Measurements from ENCODE around the gene SIM1. TPM values are rescaled to one million over a fixed set of nuclear protein-coding genes. Genes with fewer than 3 reads are reported as not detected.

The SIM1 gene
- total and polyA plus RNA-seq, 4 donors, result 0.36 to 1.2 (median 0.54) TPM

DNA sequence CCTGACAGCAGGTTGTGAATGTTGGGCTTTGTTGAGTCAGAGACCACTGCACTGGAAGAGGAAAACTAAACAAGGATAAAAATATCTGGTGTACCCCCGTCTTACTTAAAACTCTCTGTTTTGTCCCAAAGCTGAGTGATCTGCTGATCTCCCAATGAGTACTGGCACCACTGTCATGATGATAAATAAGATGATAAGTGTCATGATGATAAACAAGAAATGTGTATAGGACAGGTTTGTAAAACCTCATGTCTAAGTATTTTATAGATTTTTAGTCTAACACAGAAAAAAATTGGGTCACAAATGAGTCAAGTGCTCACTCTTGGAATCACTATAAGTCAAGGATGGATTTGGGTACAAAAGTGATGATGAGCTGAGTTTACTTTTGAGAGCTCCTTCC, 8.5 kb upstream of the SIM1 start:
- DNase-seq (ENCODE audit: low read depth in 4 of 6, low spot score in 6 of 6), result no peak
- Histone ChIP-seq H3K9me3 (ENCODE audit: control insufficient read depth, insufficient read depth, low read length) (peaks cover 5% of the 10 kb centered on the region), H3K4me1 (ENCODE audit: control insufficient read depth, insufficient read depth, low read length) (peaks cover 5% of the 10 kb centered on the region), H3K27me3 (ENCODE audit: control insufficient read depth, insufficient read depth, low read length) (peaks cover 65% of the 10 kb centered on the region), H3K4me3 (ENCODE audit: low read depth, low read length) (no peak overlapping the region), H3K36me3 (ENCODE audit: control insufficient read depth, insufficient read depth, low read length) (no peaks in the 10 kb centered on the region), H3K27ac (ENCODE audit: low read depth, low read length) (no peak overlapping the region)
- WGBS (ENCODE audit: insufficient coverage), result no CpG with 5 or more reads among the region's 1 CpG

GRCh38 chr6:100472674-100473073, 8.0 kb upstream of the SIM1 start:
- Histone ChIP-seq H3K4me1 (ENCODE audit: control insufficient read depth, insufficient read depth, low read length) (peaks cover 8% of the 10 kb centered on the region), H3K27me3 (ENCODE audit: control insufficient read depth, insufficient read depth, low read length) (peaks cover 70% of the 10 kb centered on the region), H3K4me3 (ENCODE audit: low read depth, low read length) (no peak overlapping the region), H3K9me3 (ENCODE audit: control insufficient read depth, insufficient read depth, low read length) (peaks cover 5% of the 10 kb centered on the region), H3K36me3 (ENCODE audit: control insufficient read depth, insufficient read depth, low read length) (no peaks in the 10 kb centered on the region), H3K27ac (ENCODE audit: low read depth, low read length) (no peak overlapping the region)
- DNase-seq (ENCODE audit: low read depth in 4 of 6, low spot score in 6 of 6), result no peak
- WGBS (ENCODE audit: insufficient coverage), result 22% methylated on average over 2 of the region's 3 CpGs

DNA sequence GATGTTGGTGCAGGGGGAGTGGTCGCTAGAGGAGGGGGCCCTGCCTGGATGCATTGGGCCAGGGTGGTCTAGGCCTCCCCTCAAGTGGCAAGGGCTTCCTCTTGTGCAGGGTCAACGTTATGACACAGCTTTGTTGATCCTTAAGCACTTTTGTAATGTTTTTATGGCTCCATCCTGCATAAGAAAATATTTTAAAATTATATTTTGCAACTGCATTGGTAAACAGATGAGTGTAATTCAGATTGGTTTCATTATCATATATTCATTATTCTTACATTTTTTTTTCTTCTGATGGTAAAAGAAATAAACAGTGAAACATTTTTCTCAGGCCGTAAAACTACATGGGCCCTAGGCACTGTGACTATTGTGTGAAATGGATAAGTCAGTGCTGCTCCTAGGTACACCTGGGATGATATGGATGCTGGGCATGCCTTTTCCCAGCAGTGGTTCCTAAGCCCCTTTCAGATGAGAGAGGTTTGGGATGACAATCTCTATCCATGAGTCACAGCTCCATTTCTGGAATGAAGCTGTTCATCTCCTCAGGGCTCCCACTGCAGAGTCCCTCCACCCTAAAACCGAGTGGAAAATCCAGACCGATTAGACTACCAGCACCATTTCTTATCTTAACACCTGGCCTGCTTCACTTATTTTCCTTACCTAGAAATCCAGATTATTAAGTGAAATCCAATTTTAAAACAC, 5.8 kb upstream of the SIM1 start:
- no peak overlapping the region for H3K27ac ChIP-seq (ENCODE audit: low read depth, low read length)
- no peaks in the 10 kb centered on the region for H3K36me3 ChIP-seq (ENCODE audit: control insufficient read depth, insufficient read depth, low read length)
- peaks cover 3% of the 10 kb centered on the region for H3K9me3 ChIP-seq (ENCODE audit: control insufficient read depth, insufficient read depth, low read length)
- WGBS (ENCODE audit: insufficient coverage), result 72% methylated on average over 2 of the region's 5 CpGs
- no peak overlapping the region for H3K4me3 ChIP-seq (ENCODE audit: low read depth, low read length)
- H3K4me1 ChIP-seq (ENCODE audit: control insufficient read depth, insufficient read depth, low read length), result peaks cover 17% of the 10 kb centered on the region
- DNase-seq (ENCODE audit: low read depth in 4 of 6, low spot score in 6 of 6), result no peak
- H3K27me3 ChIP-seq (ENCODE audit: control insufficient read depth, insufficient read depth, low read length), result peaks cover 87% of the 10 kb centered on the region

DNA sequence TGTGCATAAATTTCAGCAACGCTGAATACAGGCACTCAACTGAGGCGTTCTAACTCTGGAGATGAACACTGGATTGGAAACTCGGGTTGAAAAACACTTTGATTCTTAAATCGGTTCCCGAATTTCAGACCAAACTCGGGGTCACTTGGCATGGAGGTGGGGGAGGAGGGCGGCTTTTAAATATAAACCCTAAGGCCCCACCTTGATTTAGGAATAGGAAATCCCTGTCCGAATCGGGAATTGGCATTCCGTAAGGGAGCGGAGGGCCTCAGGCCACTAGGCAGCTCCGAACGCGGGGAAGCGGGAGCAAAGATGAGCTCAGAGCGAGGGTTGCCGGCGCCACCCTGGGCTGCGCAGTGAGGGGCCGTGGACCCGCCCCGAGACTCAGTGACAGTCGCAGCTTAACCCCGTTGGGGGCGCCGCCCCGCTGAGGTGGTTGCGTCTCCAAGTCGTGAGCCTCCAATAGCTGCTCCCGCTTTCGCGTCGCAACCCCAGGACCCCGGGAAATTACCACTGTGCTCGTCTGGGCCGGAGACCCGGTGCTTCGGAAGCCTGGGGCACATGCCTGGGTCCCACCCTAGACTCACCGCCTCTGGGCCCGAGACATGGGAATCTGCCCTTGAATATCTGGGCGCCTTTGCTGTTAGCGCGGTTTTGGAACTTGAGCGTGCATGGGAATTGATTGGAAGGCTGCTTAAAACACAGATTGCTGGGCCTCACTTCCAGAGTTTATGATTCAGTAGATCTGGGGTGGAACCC, 4.6 kb upstream of the SIM1 start:
- Histone ChIP-seq H3K36me3 (ENCODE audit: control insufficient read depth, insufficient read depth, low read length) (no peaks in the 10 kb centered on the region), H3K27me3 (ENCODE audit: control insufficient read depth, insufficient read depth, low read length) (peaks cover 97% of the 10 kb centered on the region), H3K4me3 (ENCODE audit: low read depth, low read length) (no peak overlapping the region), H3K4me1 (ENCODE audit: control insufficient read depth, insufficient read depth, low read length) (peaks cover 28% of the 10 kb centered on the region), H3K27ac (ENCODE audit: low read depth, low read length) (no peak overlapping the region), H3K9me3 (ENCODE audit: control insufficient read depth, insufficient read depth, low read length) (peaks cover 3% of the 10 kb centered on the region)
- 8% methylated on average over 40 of the region's 44 CpGs for WGBS (ENCODE audit: insufficient coverage)
- peak in 1 of 6 donors; percentile 45 for DNase-seq (ENCODE audit: low read depth in 4 of 6, low spot score in 6 of 6)

DNA sequence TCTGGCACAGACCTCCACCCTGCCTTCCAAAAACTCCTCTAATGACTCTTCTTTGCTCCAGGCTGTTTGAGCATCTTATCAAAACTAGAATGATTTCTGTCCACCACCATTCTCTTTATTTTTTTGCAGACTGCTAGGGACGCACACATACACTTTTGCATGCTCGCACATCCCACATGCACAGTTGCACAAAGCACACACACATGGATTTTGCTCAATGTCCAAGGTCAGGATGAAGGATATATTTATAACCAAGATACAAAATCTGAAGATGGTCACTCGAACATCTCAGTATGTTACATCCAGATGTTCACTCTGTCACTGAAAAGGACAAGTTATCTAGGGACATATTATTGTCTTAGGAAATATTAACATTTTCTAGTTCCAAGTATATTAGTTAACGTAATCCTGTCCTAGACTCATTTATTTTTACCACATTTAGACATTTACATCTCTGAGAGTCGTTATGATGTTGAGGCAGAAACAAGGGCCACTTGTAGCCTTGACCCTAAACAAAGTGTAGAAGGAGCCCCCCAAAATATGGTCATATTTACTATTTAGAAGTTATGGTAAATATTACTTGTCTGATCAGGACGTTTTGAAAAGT, 3.4 kb upstream of the SIM1 start:
- H3K27ac ChIP-seq (ENCODE audit: low read depth, low read length), result no peak overlapping the region
- H3K4me1 ChIP-seq (ENCODE audit: control insufficient read depth, insufficient read depth, low read length), result peaks cover 32% of the 10 kb centered on the region
- peak in 2 of 6 donors; percentile 22 to 36 for DNase-seq (ENCODE audit: low read depth in 4 of 6, low spot score in 6 of 6)
- WGBS (ENCODE audit: insufficient coverage), result no CpG with 5 or more reads among the region's 6 CpGs
- no peaks in the 10 kb centered on the region for H3K36me3 ChIP-seq (ENCODE audit: control insufficient read depth, insufficient read depth, low read length)
- peaks cover 97% of the 10 kb centered on the region for H3K27me3 ChIP-seq (ENCODE audit: control insufficient read depth, insufficient read depth, low read length)
- peaks cover 3% of the 10 kb centered on the region for H3K9me3 ChIP-seq (ENCODE audit: control insufficient read depth, insufficient read depth, low read length)
- H3K4me3 ChIP-seq (ENCODE audit: low read depth, low read length), result no peak overlapping the region

GRCh38 chr6:100467129-100468015, 2.7 kb upstream of the SIM1 start:
- no peaks in the 10 kb centered on the region for H3K36me3 ChIP-seq (ENCODE audit: control insufficient read depth, insufficient read depth, low read length)

DNA sequence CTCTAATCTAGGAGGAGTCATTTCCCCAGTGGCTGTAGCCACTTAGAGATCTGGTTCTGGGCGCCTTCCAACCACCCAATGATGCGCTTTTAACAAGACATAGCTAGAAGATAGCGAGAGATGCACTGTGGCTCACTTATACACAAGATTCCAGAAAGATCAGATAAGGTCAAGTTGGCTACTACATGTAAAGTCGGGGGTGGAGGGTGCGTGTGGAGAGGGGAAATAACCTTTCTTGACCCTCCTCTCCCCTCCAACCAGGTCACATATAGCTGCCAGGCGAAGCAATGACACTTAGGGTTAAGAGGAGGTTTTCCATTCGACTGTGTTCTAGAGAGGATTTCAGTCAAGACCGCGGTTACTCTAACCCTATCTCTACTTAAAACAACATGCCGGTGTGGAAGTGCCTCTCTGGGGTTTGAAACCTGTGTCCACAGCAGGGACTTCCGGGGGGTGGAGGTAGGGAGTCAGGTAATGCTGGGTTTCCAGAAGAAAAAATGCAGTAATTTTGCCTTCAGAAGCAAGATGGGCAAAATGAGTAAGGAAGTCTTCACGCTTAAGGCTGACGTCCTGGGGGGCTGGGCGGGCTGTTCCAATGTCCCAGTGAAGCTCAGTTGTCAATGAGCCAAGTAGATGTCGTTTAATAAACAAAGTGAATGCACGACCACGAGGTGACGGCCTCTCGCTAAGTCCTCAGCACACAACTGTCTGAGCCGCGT, 1.8 kb upstream of the SIM1 start:
- H3K4me3 ChIP-seq (ENCODE audit: low read depth, low read length), result no peak overlapping the region
- no peaks in the 10 kb centered on the region for H3K36me3 ChIP-seq (ENCODE audit: control insufficient read depth, insufficient read depth, low read length)
- H3K27me3 ChIP-seq (ENCODE audit: control insufficient read depth, insufficient read depth, low read length), result peaks cover 100% of the 10 kb centered on the region
- DNase-seq (ENCODE audit: low read depth in 4 of 6, low spot score in 6 of 6), result peak in 2 of 6 donors; percentile 42 to 44
- H3K4me1 ChIP-seq (ENCODE audit: control insufficient read depth, insufficient read depth, low read length), result peaks cover 32% of the 10 kb centered on the region
- H3K27ac ChIP-seq (ENCODE audit: low read depth, low read length), result no peak overlapping the region
- peaks cover 3% of the 10 kb centered on the region for H3K9me3 ChIP-seq (ENCODE audit: control insufficient read depth, insufficient read depth, low read length)
- 1% methylated on average over 11 of the region's 21 CpGs for WGBS (ENCODE audit: insufficient coverage)

More at GRCh38 chr6:100467129-100468015, 2.7 kb upstream of the SIM1 start:
- Histone ChIP-seq H3K27me3 (ENCODE audit: control insufficient read depth, insufficient read depth, low read length) (peaks cover 98% of the 10 kb centered on the region), H3K4me1 (ENCODE audit: control insufficient read depth, insufficient read depth, low read length) (peaks cover 32% of the 10 kb centered on the region), H3K9me3 (ENCODE audit: control insufficient read depth, insufficient read depth, low read length) (peaks cover 3% of the 10 kb centered on the region), H3K27ac (ENCODE audit: low read depth, low read length) (no peak overlapping the region), H3K4me3 (ENCODE audit: low read depth, low read length) (no peak overlapping the region)
- peak in 2 of 6 donors; percentile 24 for DNase-seq (ENCODE audit: low read depth in 4 of 6, low spot score in 6 of 6)
- WGBS (ENCODE audit: insufficient coverage), result 3% methylated on average over 40 of the region's 49 CpGs

DNA sequence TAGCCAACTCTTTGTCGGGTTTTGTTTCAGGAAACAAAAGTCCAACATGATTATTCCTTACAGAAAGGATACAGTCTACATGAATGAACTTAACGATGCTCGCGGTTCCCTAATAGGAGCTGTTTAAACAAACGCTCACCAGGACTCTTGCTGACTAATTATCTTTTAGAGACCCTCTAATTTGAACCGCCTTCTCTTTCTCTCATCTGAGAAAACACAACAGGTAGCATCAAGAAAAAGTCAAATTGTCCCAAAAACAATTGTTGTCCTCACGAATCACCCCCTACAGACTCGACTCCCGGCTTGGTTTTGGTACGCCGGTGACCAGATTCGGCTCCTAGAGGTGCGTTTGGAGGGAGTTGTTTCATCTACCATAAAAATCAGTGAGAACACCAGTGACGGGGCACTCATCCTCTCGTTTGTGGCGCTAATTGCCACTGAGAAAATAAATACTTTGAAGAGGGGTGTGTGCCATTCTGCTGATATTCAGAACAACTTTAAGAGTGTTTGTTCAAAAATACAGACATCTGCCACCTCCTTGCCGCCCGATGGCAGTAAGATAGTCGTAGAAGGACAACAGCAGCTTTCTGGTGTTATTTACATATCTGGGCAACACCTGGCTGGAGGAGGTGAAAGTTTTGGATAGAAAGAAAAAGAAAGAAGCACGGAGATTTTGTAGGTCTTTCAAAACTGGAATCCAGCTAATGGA, 1.1 kb upstream of the SIM1 start:
- peak in 2 of 6 donors; percentile 26 to 57 for DNase-seq (ENCODE audit: low read depth in 4 of 6, low spot score in 6 of 6)
- H3K4me1 ChIP-seq (ENCODE audit: control insufficient read depth, insufficient read depth, low read length), result peaks cover 36% of the 10 kb centered on the region
- no peak overlapping the region for H3K4me3 ChIP-seq (ENCODE audit: low read depth, low read length)
- peaks cover 100% of the 10 kb centered on the region for H3K27me3 ChIP-seq (ENCODE audit: control insufficient read depth, insufficient read depth, low read length)
- H3K27ac ChIP-seq (ENCODE audit: low read depth, low read length), result no peak overlapping the region
- under 1% methylated on average over 10 of the region's 20 CpGs for WGBS (ENCODE audit: insufficient coverage)
- H3K9me3 ChIP-seq (ENCODE audit: control insufficient read depth, insufficient read depth, low read length), result peaks cover 3% of the 10 kb centered on the region
- H3K36me3 ChIP-seq (ENCODE audit: control insufficient read depth, insufficient read depth, low read length), result no peaks in the 10 kb centered on the region

Measured in spinal cord (tissue), 10 donors.